ENCODE results near the gene STX16. TPM values are rescaled to one million over a fixed set of nuclear protein-coding genes. Genes with fewer than 3 reads are reported as not detected.

STX16 gene
- 10 to 100 TPM; 52.2 to 67.6 (median 55.4) TPM for total RNA-seq

GRCh38 chr20:58650776-58651558, at the start of gene STX16:
STX16 (plus strand) TSS chr20:58651283; CDS start chr20:58652007, 724 bp downstream.
- Mint-ChIP-seq H3K4me3 (peak within 1 kb of the TSS; percentile 99), H3K4me1 (ENCODE audit: low read depth) (peaks cover 22% of the 10 kb centered on the region), H3K36me3 (ENCODE audit: insufficient read depth) (peaks cover 6% of the 10 kb centered on the region), H3K27me3 (ENCODE audit: low read depth) (no peaks in the 10 kb centered on the region), H3K9me3 (no peaks in the 10 kb centered on the region)
- peak; percentile 85 for DNase-seq
- ATAC-seq, result peak; percentile 84 to 86

- H3K36me3 Mint-ChIP-seq (ENCODE audit: insufficient read depth), result no peaks in the 10 kb centered on the region
Observed at GRCh38 chr20:58602124-58602523, 49.0 kb upstream of the STX16 start.

GRCh38 chr20:58603721-58604120, 47.4 kb upstream of the STX16 start:
- no peaks in the 10 kb centered on the region for H3K9me3 Mint-ChIP-seq
- H3K4me1 Mint-ChIP-seq (ENCODE audit: low read depth), result no peaks in the 10 kb centered on the region
- no peaks in the 10 kb centered on the region for H3K27me3 Mint-ChIP-seq (ENCODE audit: low read depth)

More at GRCh38 chr20:58602124-58602523, 49.0 kb upstream of the STX16 start:
- ATAC-seq (no peak), DNase-seq (no peak)
- Mint-ChIP-seq H3K9me3 (no peaks in the 10 kb centered on the region), H3K27me3 (ENCODE audit: low read depth) (peaks cover 3% of the 10 kb centered on the region), H3K4me1 (ENCODE audit: low read depth) (no peaks in the 10 kb centered on the region), H3K4me3 (no peak overlapping the region)

GRCh38 chr20:58604128-58604881, 46.8 kb upstream of the STX16 start:
- Mint-ChIP-seq H3K4me1 (ENCODE audit: low read depth) (no peaks in the 10 kb centered on the region), H3K9me3 (no peaks in the 10 kb centered on the region), H3K27me3 (ENCODE audit: low read depth) (no peaks in the 10 kb centered on the region), H3K36me3 (ENCODE audit: insufficient read depth) (no peaks in the 10 kb centered on the region), H3K4me3 (no peak overlapping the region)
- DNase-seq, result no peak
- ATAC-seq, result no peak

More at GRCh38 chr20:58603721-58604120, 47.4 kb upstream of the STX16 start:
- ATAC-seq (no peak), DNase-seq (no peak)
- Mint-ChIP-seq H3K36me3 (ENCODE audit: insufficient read depth) (no peaks in the 10 kb centered on the region), H3K4me3 (no peak overlapping the region)

- H3K36me3 Mint-ChIP-seq (ENCODE audit: insufficient read depth), result no peaks in the 10 kb centered on the region
- ATAC-seq (no peak), DNase-seq (no peak)
- no peak overlapping the region for H3K4me3 Mint-ChIP-seq
- no peaks in the 10 kb centered on the region for H3K9me3 Mint-ChIP-seq
- H3K27me3 Mint-ChIP-seq (ENCODE audit: low read depth), result no peaks in the 10 kb centered on the region
- no peaks in the 10 kb centered on the region for H3K4me1 Mint-ChIP-seq (ENCODE audit: low read depth)
Observed at GRCh38 chr20:58605292-58606065, 45.6 kb upstream of the STX16 start.

GRCh38 chr20:58606184-58606583, 44.9 kb upstream of the STX16 start:
- H3K9me3 Mint-ChIP-seq, result no peaks in the 10 kb centered on the region
- DNase-seq (no peak), ATAC-seq (no peak)
- no peaks in the 10 kb centered on the region for H3K36me3 Mint-ChIP-seq (ENCODE audit: insufficient read depth)
- H3K27me3 Mint-ChIP-seq (ENCODE audit: low read depth), result no peaks in the 10 kb centered on the region
- H3K4me3 Mint-ChIP-seq, result no peak overlapping the region
- no peaks in the 10 kb centered on the region for H3K4me1 Mint-ChIP-seq (ENCODE audit: low read depth)

GRCh38 chr20:58608096-58608840, 42.8 kb upstream of the STX16 start:
- Mint-ChIP-seq H3K4me3 (no peak overlapping the region), H3K36me3 (ENCODE audit: insufficient read depth) (no peaks in the 10 kb centered on the region), H3K4me1 (ENCODE audit: low read depth) (no peaks in the 10 kb centered on the region), H3K9me3 (no peaks in the 10 kb centered on the region), H3K27me3 (ENCODE audit: low read depth) (no peaks in the 10 kb centered on the region)
- DNase-seq, result no peak
- ATAC-seq, result no peak

- no peaks in the 10 kb centered on the region for H3K4me1 Mint-ChIP-seq (ENCODE audit: low read depth)
- ATAC-seq, result no peak
Observed at GRCh38 chr20:58609026-58609425, 42.1 kb upstream of the STX16 start.

GRCh38 chr20:58610071-58610800, 40.8 kb upstream of the STX16 start:
- Mint-ChIP-seq H3K36me3 (ENCODE audit: insufficient read depth) (no peaks in the 10 kb centered on the region), H3K4me3 (no peak overlapping the region), H3K9me3 (no peaks in the 10 kb centered on the region), H3K4me1 (ENCODE audit: low read depth) (no peaks in the 10 kb centered on the region), H3K27me3 (ENCODE audit: low read depth) (no peaks in the 10 kb centered on the region)
- ATAC-seq, result no peak
- DNase-seq, result no peak

More at GRCh38 chr20:58609026-58609425, 42.1 kb upstream of the STX16 start:
- no peak for DNase-seq
- H3K27me3 Mint-ChIP-seq (ENCODE audit: low read depth), result no peaks in the 10 kb centered on the region
- H3K4me3 Mint-ChIP-seq, result no peak overlapping the region
- no peaks in the 10 kb centered on the region for H3K36me3 Mint-ChIP-seq (ENCODE audit: insufficient read depth)
- H3K9me3 Mint-ChIP-seq, result no peaks in the 10 kb centered on the region

GRCh38 chr20:58610811-58611210, 40.3 kb upstream of the STX16 start:
- no peaks in the 10 kb centered on the region for H3K27me3 Mint-ChIP-seq (ENCODE audit: low read depth)
- ATAC-seq (no peak), DNase-seq (no peak)
- no peaks in the 10 kb centered on the region for H3K4me1 Mint-ChIP-seq (ENCODE audit: low read depth)
- H3K4me3 Mint-ChIP-seq, result no peak overlapping the region
- H3K36me3 Mint-ChIP-seq (ENCODE audit: insufficient read depth), result no peaks in the 10 kb centered on the region
- H3K9me3 Mint-ChIP-seq, result no peaks in the 10 kb centered on the region

GRCh38 chr20:58611236-58612030, 39.6 kb upstream of the STX16 start:
- Mint-ChIP-seq H3K4me3 (no peak overlapping the region), H3K9me3 (no peaks in the 10 kb centered on the region), H3K4me1 (ENCODE audit: low read depth) (no peaks in the 10 kb centered on the region), H3K27me3 (ENCODE audit: low read depth) (no peaks in the 10 kb centered on the region), H3K36me3 (ENCODE audit: insufficient read depth) (no peaks in the 10 kb centered on the region)
- DNase-seq, result no peak
- ATAC-seq, result no peak

- Mint-ChIP-seq H3K36me3 (ENCODE audit: insufficient read depth) (no peaks in the 10 kb centered on the region), H3K4me3 (no peak overlapping the region), H3K4me1 (ENCODE audit: low read depth) (no peaks in the 10 kb centered on the region), H3K27me3 (ENCODE audit: low read depth) (no peaks in the 10 kb centered on the region), H3K9me3 (peaks cover under 1% of the 10 kb centered on the region)
- DNase-seq (no peak), ATAC-seq (no peak)
Observed at GRCh38 chr20:58612121-58612691, 38.9 kb upstream of the STX16 start.
